Lower leg skin (tissue), 4 donors: ENCODE measurements around the gene HS2ST1. TPM values are rescaled to one million over a fixed set of nuclear protein-coding genes. Genes with fewer than 3 reads are reported as not detected.

Experiments
- DNase-seq, 2 donors: peaks; one replicate each; pipeline ENCODE4 v3.0.0-alpha.2; 2019; ENCODE audit warnings: low spot score in 2 of 2
- H3K4me3 ChIP-seq: fragments of 200-600 bp; sonication (generic); 2 replicates; pipeline ENCODE4 v1.5.1; 2017; ENCODE audit warnings: mild to moderate bottlenecking, low read depth; ENCODE audit not compliant: poor library complexity, severe bottlenecking
- POLR2A ChIP-seq, 2 donors: fragments of 450-650 bp; IDR thresholded peaks; one replicate each; pipeline ENCODE4 v1.6.1; 2016 to 2017; ENCODE audit warnings: antibody characterized with exemption in 2 of 2, mild to moderate bottlenecking in 1 of 2, moderate library complexity in 1 of 2
- WGBS, 2 donors: methylation state at CpG; one replicate each; pipeline ENCODE4 v1.1.5; 2018; 5-methylcytosine and 5-hydroxymethylcytosine counted together
- intact Hi-C: fragments of 100-400 bp; cut with DNase I; formaldehyde crosslinking; loops from one replicate; pipeline ENCODE4 v1.15.0; 2023; ENCODE audit warnings: low total_unique reads
- total RNA-seq, 4 donors: library from RNA; depleted of rRNA; stranded (reverse); fragments of >200 nt; gene quantifications; one replicate each; pipeline ENCODE4 v1.1.0, GENCODE V29; 2016
- TF ChIP-seq, protein P1 (sequence below), 3 donors: fragments of 450-650 bp; IDR thresholded peaks; one replicate each; pipeline ENCODE4 v1.5.1; 2016; ENCODE audit warnings: antibody characterized with exemption in 3 of 3, mild to moderate bottlenecking in 3 of 3, moderate library complexity in 2 of 3

Gene HS2ST1
- total RNA-seq, 4 donors from 2014 or later = 9.0 to 11.8 (median 10.7) TPM

GRCh38 chr1:86940599-86940998 is 26.2 kb downstream of the HS2ST1 start:
- TF ChIP-seq, protein P1, sequence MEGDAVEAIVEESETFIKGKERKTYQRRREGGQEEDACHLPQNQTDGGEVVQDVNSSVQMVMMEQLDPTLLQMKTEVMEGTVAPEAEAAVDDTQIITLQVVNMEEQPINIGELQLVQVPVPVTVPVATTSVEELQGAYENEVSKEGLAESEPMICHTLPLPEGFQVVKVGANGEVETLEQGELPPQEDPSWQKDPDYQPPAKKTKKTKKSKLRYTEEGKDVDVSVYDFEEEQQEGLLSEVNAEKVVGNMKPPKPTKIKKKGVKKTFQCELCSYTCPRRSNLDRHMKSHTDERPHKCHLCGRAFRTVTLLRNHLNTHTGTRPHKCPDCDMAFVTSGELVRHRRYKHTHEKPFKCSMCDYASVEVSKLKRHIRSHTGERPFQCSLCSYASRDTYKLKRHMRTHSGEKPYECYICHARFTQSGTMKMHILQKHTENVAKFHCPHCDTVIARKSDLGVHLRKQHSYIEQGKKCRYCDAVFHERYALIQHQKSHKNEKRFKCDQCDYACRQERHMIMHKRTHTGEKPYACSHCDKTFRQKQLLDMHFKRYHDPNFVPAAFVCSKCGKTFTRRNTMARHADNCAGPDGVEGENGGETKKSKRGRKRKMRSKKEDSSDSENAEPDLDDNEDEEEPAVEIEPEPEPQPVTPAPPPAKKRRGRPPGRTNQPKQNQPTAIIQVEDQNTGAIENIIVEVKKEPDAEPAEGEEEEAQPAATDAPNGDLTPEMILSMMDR (IDR thresholded peaks at IDR 0.05) = no peak
- TF ChIP-seq POLR2A (IDR thresholded peaks at IDR 0.05) = no peak
- 91 to 97% methylated on average over 2 of the region's 2 CpGs for WGBS, 2 donors
- no peak overlapping the region for H3K4me3 ChIP-seq
- DNase-seq = no peak
- intact Hi-C loops = no loop called here

DNA sequence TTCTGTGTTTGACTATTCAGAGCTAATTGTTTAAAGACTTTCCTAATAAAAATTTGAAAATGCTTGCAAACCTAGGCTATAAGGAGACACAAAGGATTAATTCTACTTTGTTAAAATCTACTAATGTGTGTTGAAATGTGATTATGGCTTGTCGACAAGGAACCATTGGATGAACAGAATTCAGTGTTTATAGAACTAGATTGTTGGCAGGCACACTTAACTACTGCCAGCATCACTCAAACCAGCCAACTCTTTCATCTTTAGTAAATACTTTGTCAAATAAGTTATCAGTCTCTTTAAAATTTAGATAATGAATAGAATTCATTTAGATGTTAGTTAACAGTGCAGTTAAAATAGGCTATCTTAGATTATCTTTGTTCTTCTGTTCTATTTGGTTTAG is 27.6 kb downstream of the HS2ST1 start:
- intact Hi-C loops = no loop called here
- DNase-seq = no peak
- no peak overlapping the region for H3K4me3 ChIP-seq
- WGBS, 2 donors = 35 to 45% methylated on average over 1 of the region's 1 CpG
- TF ChIP-seq POLR2A (IDR thresholded peaks at IDR 0.05) = no peak
- TF ChIP-seq, protein P1 (IDR thresholded peaks at IDR 0.05) = no peak

DNA sequence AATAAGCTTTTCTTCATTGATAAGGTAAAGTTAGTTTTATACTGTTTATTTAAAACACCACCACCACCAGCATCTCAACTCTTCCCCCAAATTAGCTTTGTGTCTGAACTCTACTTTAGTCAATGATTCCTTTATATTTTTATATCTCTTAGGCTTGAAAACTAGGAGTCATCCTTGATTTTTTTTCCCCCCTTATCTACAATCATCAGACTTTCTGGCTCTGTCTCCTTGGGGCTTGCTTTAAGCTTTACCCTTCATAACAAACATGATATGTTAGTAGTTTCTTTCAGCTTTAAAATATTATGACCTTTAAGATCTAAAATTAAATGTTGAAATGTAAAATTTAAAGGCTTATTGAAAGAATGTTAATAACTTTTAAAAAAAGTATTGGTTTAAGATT is 28.3 kb downstream of the HS2ST1 start:
- TF ChIP-seq, protein P1 (IDR thresholded peaks at IDR 0.05) = no peak
- TF ChIP-seq POLR2A (IDR thresholded peaks at IDR 0.05) = no peak
- intact Hi-C loops = no loop called here
- no peak for DNase-seq
- H3K4me3 ChIP-seq = no peak overlapping the region

DNA sequence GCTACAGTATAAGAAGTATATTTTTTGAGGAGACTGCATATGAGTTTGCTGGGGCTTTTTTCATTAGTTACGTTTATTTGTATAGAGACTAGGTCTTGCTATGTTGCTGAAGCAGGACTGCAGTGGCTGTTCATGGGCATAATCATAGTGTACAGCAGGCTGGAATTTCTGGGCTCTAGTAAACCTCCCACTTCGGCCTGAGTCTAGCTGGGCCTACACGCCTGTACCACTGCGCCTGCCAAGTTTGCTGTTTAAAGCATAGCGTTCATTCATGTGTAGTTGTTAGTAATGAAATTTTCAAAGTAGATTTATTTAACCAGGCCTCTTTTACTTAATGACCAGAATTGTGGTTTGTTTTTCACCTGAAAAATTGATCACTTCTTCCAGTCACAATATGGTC is 33.8 kb downstream of the HS2ST1 start:
- 81 to 94% methylated on average over 5 of the region's 5 CpGs for WGBS, 2 donors
- H3K4me3 ChIP-seq = no peak overlapping the region
- TF ChIP-seq, protein P1 (IDR thresholded peaks at IDR 0.05) = no peak
- no peak for TF ChIP-seq POLR2A (IDR thresholded peaks at IDR 0.05)
- intact Hi-C loops = no loop called here
- no peak for DNase-seq

DNA sequence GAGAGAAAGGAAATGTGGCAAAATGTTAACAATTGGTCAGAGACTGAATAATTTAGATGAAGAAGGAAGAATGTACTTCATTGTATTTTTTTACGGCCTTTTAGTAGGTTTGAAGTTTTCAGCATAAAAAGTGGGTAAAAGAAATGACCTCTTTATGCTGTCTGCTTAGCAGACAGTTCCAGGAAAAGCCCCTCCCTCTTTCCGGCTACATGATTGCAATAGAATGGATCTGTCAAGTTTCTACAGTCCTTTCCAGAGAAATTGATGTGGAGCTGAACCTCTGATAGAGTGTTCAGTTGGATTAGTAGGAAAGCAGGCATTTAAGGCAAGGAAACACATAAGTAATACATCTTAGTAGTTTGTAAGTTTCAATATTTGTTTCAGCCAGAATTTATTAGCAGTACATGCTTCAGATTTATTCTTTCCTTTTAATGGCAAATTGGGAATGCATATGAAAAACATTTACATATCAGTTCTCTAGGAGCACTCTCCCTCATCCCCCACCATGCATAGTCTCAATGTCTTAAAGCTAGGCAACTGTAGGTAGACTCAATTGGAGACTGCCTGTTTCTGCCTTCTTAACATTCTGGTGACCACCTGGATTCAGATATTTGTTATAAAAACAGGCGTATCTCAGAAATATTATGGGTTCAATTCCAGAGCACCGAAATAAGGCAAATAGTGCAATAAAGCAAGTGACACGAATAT is 36.4 kb downstream of the HS2ST1 start:
- no peak for DNase-seq
- TF ChIP-seq, protein P1 (IDR thresholded peaks at IDR 0.05) = no peak
- TF ChIP-seq POLR2A (IDR thresholded peaks at IDR 0.05) = no peak
- WGBS, 2 donors = 91 to 92% methylated on average over 5 of the region's 5 CpGs
- no peak overlapping the region for H3K4me3 ChIP-seq
- intact Hi-C loops = no loop called here

GRCh38 chr1:86951430-86951829 is 37.0 kb downstream of the HS2ST1 start:
- intact Hi-C loops = no loop called here
- no peak for TF ChIP-seq POLR2A (IDR thresholded peaks at IDR 0.05)
- TF ChIP-seq, protein P1 (IDR thresholded peaks at IDR 0.05) = no peak
- no peak overlapping the region for H3K4me3 ChIP-seq
- 81 to 90% methylated on average over 1 of the region's 1 CpG for WGBS, 2 donors
- DNase-seq = no peak
